Spleen (tissue), 11 donors: ENCODE results near the gene RNF227. TPM values are rescaled to one million over a fixed set of nuclear protein-coding genes. Genes with fewer than 3 reads are reported as not detected.
A peak's percentile ranks its signal among the peaks of the same experiment; 100 is the strongest.

Source experiments
- DNase-seq: peaks from one replicate; pipeline ENCODE4 v3.0.0-alpha.2; 2020
- H3K27ac ChIP-seq, 8 donors: fragments of 200-600 bp; sonication (generic) in 7 of 8; 1 replicate in 4 of 8; 2 replicates in 4 of 8; pipeline versions ENCODE4 v1.5.0 to v1.8.0; 2016 to 2021; ENCODE audit warnings: inconsistent platforms in 4 of 8, mild to moderate bottlenecking in 4 of 8, moderate library complexity in 1 of 8
- H3K27me3 ChIP-seq, 7 donors: fragments of 200-600 bp; sonication (generic) in 6 of 7; replicated peaks in 1 of 7; 1 replicate in 4 of 7; 2 replicates in 3 of 7; pipeline versions ENCODE4 v1.5.0 to v1.8.0; 2016 to 2021; ENCODE audit warnings: inconsistent platforms in 3 of 7, mild to moderate bottlenecking in 1 of 7
- H3K36me3 ChIP-seq, 6 donors: fragments of 200-600 bp; sonication (generic) in 5 of 6; 1 replicate in 4 of 6; 2 replicates in 2 of 6; pipeline versions ENCODE4 v1.5.0 to v1.8.0; 2016 to 2021; ENCODE audit warnings: inconsistent platforms in 2 of 6
- H3K4me1 ChIP-seq, 6 donors: fragments of 200-600 bp; sonication (generic) in 5 of 6; 1 replicate in 3 of 6; 2 replicates in 3 of 6; pipeline versions ENCODE4 v1.5.0 to v1.8.0; 2016 to 2021; ENCODE audit warnings: inconsistent platforms in 3 of 6
- H3K4me3 ChIP-seq, 8 donors: fragments of 200-600 bp; sonication (generic) in 7 of 8; 1 replicate in 4 of 8; 2 replicates in 4 of 8; pipeline versions ENCODE4 v1.5.0 to v1.8.0; 2016 to 2021; ENCODE audit warnings: inconsistent platforms in 4 of 8, mild to moderate bottlenecking in 4 of 8, moderate library complexity in 2 of 8
- H3K9me3 ChIP-seq, 8 donors: fragments of 200-600 bp; sonication (generic) in 7 of 8; 1 replicate in 4 of 8; 2 replicates in 4 of 8; pipeline versions ENCODE4 v1.5.0 to v1.8.0; 2016 to 2021; ENCODE audit warnings: inconsistent platforms in 4 of 8
- CTCF ChIP-seq, 11 experiments: fragments of 200-600 bp in 7 of 11; fragments of 450-650 bp in 4 of 11; sonication (generic) in 4 of 11; IDR thresholded peaks in 8 of 11; conservative IDR thresholded peaks in 3 of 11; 1 replicate in 7 of 11; 2 replicates in 4 of 11; pipeline versions ENCODE4 v1.4.0 to v1.8.0; 2016 to 2021; ENCODE audit warnings: antibody characterized with exemption in 11 of 11, inconsistent platforms in 4 of 11, mild to moderate bottlenecking in 1 of 11
- POLR2A ChIP-seq, 3 donors: fragments of 450-650 bp; IDR thresholded peaks; one replicate each; pipeline ENCODE4 v1.5.1; 2017; ENCODE audit warnings: antibody characterized with exemption in 3 of 3, mild to moderate bottlenecking in 1 of 3
- POLR2AphosphoS5 ChIP-seq, 3 donors: sonication (generic); formaldehyde crosslinking; IDR thresholded peaks; one replicate each; pipeline ENCODE4 v1.5.1; 2017; ENCODE audit warnings: antibody characterized with exemption in 3 of 3
- WGBS, 5 donors: extraction: QIAGEN DNeasy Blood & Tissue Kit in 3 of 5; methylation state at CpG; one replicate each; pipeline versions ENCODE4 v1.1.5 to v1.1.7; 2013 to 2018; 5-methylcytosine and 5-hydroxymethylcytosine counted together
- intact Hi-C: fragments of 100-400 bp; cut with DNase I; formaldehyde crosslinking; loops from one replicate; pipeline ENCODE4 v1.15.0; 2023; ENCODE audit warnings: low total_unique reads
- polyA plus RNA-seq, 3 donors: library from polyadenylated mRNA; stranded (reverse); fragments of 200-250 nt; gene quantifications; one replicate each; pipeline ENCODE4 v1.2.1, GENCODE V29; 2013
- total RNA-seq, 7 donors: library from RNA; depleted of rRNA in 3 of 7; stranded (reverse); fragments of >200 nt in 3 of 7; fragmentation: NEBNext Ultra II Directional in 4 of 7; extraction: Animal tissue kit (Norgen Biotek cat#: 25700) in 4 of 7; gene quantifications; one replicate each; pipeline versions ENCODE4 v1.1.0 to v1.2.1, GENCODE V29; 2016 to 2021
- donor health status: healthy with polysubstance abuse.
- donor health status: DM: no; HTN: no; CAD: no; lungs with moderate emphysema.
- donor health status: DM: no; HTN: no; CAD: no.
- donor health status: Bipolar disorder and iron deficiency.
- donor health status: healthy.
- donor health status: DM: no; HTN: no; CAD: no.
- donor health status: DM: yes; HTN: yes; CAD: no.

Gene RNF227
- total and polyA plus RNA-seq, 10 donors = 2.4 to 20.7 (median 3.6) TPM

GRCh38 chr17:7886227-7887037 lies 29.7 kb downstream of the RNF227 start:
- Histone ChIP-seq H3K9me3 (no peaks in the 10 kb centered on the region), H3K27ac (peak overlapping the region; percentile 81 to 97 (median 94)), H3K27me3 (no peaks in the 10 kb centered on the region), H3K4me1 (peaks cover 31 to 86% (median 72%) of the 10 kb centered on the region in 6 donors), H3K4me3 (peak overlapping the region; percentile 65 to 93 (median 78)), H3K36me3 (peaks cover 0 to 31% (median 17%) of the 10 kb centered on the region in 6 donors)
- no peak for DNase-seq
- TF ChIP-seq POLR2A (IDR thresholded peaks at IDR 0.05) (no peak), POLR2AphosphoS5 (IDR thresholded peaks at IDR 0.05) (no peak), CTCF (IDR thresholded peaks at IDR 0.05 in 8 of 11, conservative IDR thresholded peaks at IDR 0.05 in 3 of 11) (no peak)
- 2 to 4% (median 3%) methylated on average over 24 to 30 of the region's 30 CpGs for WGBS, 5 donors
- intact Hi-C loops = no loop called here

- peak in 1 of 11 experiments; percentile 12 for TF ChIP-seq CTCF (IDR thresholded peaks at IDR 0.05 in 8 of 11, conservative IDR thresholded peaks at IDR 0.05 in 3 of 11)
- peak; percentile 7 to 67 (median 54) for TF ChIP-seq POLR2AphosphoS5 (IDR thresholded peaks at IDR 0.05)
- TF ChIP-seq POLR2A (IDR thresholded peaks at IDR 0.05) = no peak
- intact Hi-C loops = no loop called here
- Histone ChIP-seq H3K4me1 (peaks cover 31 to 91% (median 81%) of the 10 kb centered on the region in 6 donors), H3K9me3 (no peaks in the 10 kb centered on the region), H3K27ac (peak overlapping the region; percentile 81 to 97 (median 94)), H3K4me3 (peak overlapping the region; percentile 65 to 93 (median 78)), H3K36me3 (peaks cover 0 to 31% (median 14%) of the 10 kb centered on the region in 6 donors), H3K27me3 (no peaks in the 10 kb centered on the region)
- WGBS, 5 donors = 0 to 1% (median 1%) methylated on average over 40 to 64 of the region's 64 CpGs
- peak; percentile 88 for DNase-seq
Measured at GRCh38 chr17:7885367-7886226, 30.5 kb downstream of the RNF227 start.

- Histone ChIP-seq H3K9me3 (no peaks in the 10 kb centered on the region), H3K27me3 (no peaks in the 10 kb centered on the region), H3K27ac (peak overlapping the region in 7 of 8 donors; percentile 90 to 97 (median 94)), H3K36me3 (peaks cover 0 to 31% (median 10%) of the 10 kb centered on the region in 6 donors), H3K4me3 (peak overlapping the region; percentile 65 to 93 (median 78)), H3K4me1 (peaks cover 30 to 91% (median 84%) of the 10 kb centered on the region in 6 donors)
- WGBS, 5 donors = 0 to 1% (median 1%) methylated on average over 19 to 91 of the region's 100 CpGs
- intact Hi-C loops = no loop called here
- no peak for TF ChIP-seq POLR2A (IDR thresholded peaks at IDR 0.05)
- TF ChIP-seq POLR2AphosphoS5 (IDR thresholded peaks at IDR 0.05) = no peak
- no peak for TF ChIP-seq CTCF (IDR thresholded peaks at IDR 0.05 in 8 of 11, conservative IDR thresholded peaks at IDR 0.05 in 3 of 11)
- peak; percentile 90 for DNase-seq
Measured at GRCh38 chr17:7884581-7885366, 31.3 kb downstream of the RNF227 start.
